HPDE6-E6E7 (cell line): ENCODE data around the gene PFKP.

Experiments used
- DNase-seq: peaks from one replicate; pipeline ENCODE4 v3.0.0; 2011; ENCODE audit warnings: missing footprints; ENCODE audit errors: extremely low spot score

Gene PFKP

GRCh38 chr10:3136336-3136735 is 69.0 kb downstream of the PFKP start:
- no peak for DNase-seq

- no peak for DNase-seq
Observed at GRCh38 chr10:3136763-3137611, 69.6 kb downstream of the PFKP start.

GRCh38 chr10:3137958-3138726 is 70.8 kb downstream of the PFKP start:
- no peak for DNase-seq

- no peak for DNase-seq
Observed at GRCh38 chr10:3139216-3139910, 72.0 kb downstream of the PFKP start.

GRCh38 chr10:3140280-3140679 is 72.9 kb downstream of the PFKP start:
- DNase-seq: no peak

- no peak for DNase-seq
Observed at GRCh38 chr10:3141351-3142005, 74.1 kb downstream of the PFKP start.

- DNase-seq: no peak
Observed at GRCh38 chr10:3142146-3142875, 75.0 kb downstream of the PFKP start.

GRCh38 chr10:3143366-3143765 is 76.0 kb downstream of the PFKP start:
- no peak for DNase-seq

- no peak for DNase-seq
Observed at GRCh38 chr10:3143791-3144434, 76.6 kb downstream of the PFKP start.

GRCh38 chr10:3145366-3145765 is 78.0 kb downstream of the PFKP start:
- DNase-seq: no peak

- no peak for DNase-seq
Observed at GRCh38 chr10:3146289-3146688, 78.9 kb downstream of the PFKP start.

- DNase-seq: no peak
Observed at GRCh38 chr10:3147117-3147820, 79.9 kb downstream of the PFKP start.

- no peak for DNase-seq
Observed at GRCh38 chr10:3148041-3148440, 80.7 kb downstream of the PFKP start.

- no peak for DNase-seq
Observed at GRCh38 chr10:3148994-3149393, 81.6 kb downstream of the PFKP start.

GRCh38 chr10:3149918-3150317 is 82.6 kb downstream of the PFKP start:
- DNase-seq: no peak

GRCh38 chr10:3150366-3150765 is 83.0 kb downstream of the PFKP start:
- DNase-seq: no peak

GRCh38 chr10:3150961-3151360 is 83.6 kb downstream of the PFKP start:
- DNase-seq: no peak

GRCh38 chr10:3151889-3152565 is 84.7 kb downstream of the PFKP start:
- DNase-seq: no peak

- no peak for DNase-seq
Observed at GRCh38 chr10:3152566-3152935, 85.2 kb downstream of the PFKP start.

- no peak for DNase-seq
Observed at GRCh38 chr10:3154666-3155065, 87.3 kb downstream of the PFKP start.
